ENCODE measurements around the gene CYP11A1.

DNA sequence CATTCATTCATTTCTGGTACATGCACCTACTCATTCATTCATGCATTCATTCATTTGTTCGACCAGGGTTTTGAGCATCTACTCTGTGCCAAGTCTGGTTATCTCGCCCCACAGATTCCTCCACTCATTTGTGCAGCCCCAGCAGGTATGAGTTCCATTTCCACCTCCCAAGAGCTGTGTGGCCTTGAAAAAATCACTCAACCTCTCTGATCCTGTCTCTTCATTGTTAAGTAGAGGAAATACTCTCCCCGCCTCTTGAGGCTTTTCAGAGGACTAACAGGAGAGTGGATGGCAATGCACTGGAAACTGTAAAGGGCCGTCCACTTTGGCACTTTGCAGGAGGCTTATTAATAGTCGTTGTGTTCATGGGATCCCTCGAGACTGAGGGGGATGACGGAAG, 61.8 kb downstream of the CYP11A1 start:
- TF ChIP-seq, protein P1, sequence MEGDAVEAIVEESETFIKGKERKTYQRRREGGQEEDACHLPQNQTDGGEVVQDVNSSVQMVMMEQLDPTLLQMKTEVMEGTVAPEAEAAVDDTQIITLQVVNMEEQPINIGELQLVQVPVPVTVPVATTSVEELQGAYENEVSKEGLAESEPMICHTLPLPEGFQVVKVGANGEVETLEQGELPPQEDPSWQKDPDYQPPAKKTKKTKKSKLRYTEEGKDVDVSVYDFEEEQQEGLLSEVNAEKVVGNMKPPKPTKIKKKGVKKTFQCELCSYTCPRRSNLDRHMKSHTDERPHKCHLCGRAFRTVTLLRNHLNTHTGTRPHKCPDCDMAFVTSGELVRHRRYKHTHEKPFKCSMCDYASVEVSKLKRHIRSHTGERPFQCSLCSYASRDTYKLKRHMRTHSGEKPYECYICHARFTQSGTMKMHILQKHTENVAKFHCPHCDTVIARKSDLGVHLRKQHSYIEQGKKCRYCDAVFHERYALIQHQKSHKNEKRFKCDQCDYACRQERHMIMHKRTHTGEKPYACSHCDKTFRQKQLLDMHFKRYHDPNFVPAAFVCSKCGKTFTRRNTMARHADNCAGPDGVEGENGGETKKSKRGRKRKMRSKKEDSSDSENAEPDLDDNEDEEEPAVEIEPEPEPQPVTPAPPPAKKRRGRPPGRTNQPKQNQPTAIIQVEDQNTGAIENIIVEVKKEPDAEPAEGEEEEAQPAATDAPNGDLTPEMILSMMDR (conservative IDR thresholded peaks at IDR 0.05; ENCODE audit: low read length), result no peak
- no peak for TF ChIP-seq EZH2phosphoT487 (IDR thresholded peaks at IDR 0.05; ENCODE audit: borderline replicate concordance)
